Measurements from ENCODE around the gene DCLK2.

Gene DCLK2

GRCh38 chr4:150211799-150212445, 133.7 kb downstream of the DCLK2 start:
- Histone ChIP-seq H3K9ac (ENCODE audit: low read length) (no peak overlapping the region), H3K27me3 (ENCODE audit: control insufficient read depth in 1 of 2, insufficient read depth in 2 of 2, low read length in 2 of 2) (no peaks in the 10 kb centered on the region), H3K4me3 (ENCODE audit: low read depth in 1 of 2, low read length in 2 of 2) (no peak overlapping the region), H3K27ac (ENCODE audit: low read depth, low read length) (no peak overlapping the region), H3K4me1 (ENCODE audit: insufficient read depth, low read length) (peaks cover 7% of the 10 kb centered on the region), H3K36me3 (ENCODE audit: insufficient read depth, low read length) (no peaks in the 10 kb centered on the region), H3K9me3 (ENCODE audit: low read length) (no peaks in the 10 kb centered on the region)

GRCh38 chr4:150212485-150212884, 134.2 kb downstream of the DCLK2 start:
- Histone ChIP-seq H3K9ac (ENCODE audit: low read length) (no peak overlapping the region), H3K9me3 (ENCODE audit: low read length) (no peaks in the 10 kb centered on the region), H3K36me3 (ENCODE audit: insufficient read depth, low read length) (no peaks in the 10 kb centered on the region), H3K4me1 (ENCODE audit: insufficient read depth, low read length) (peaks cover 12% of the 10 kb centered on the region), H3K4me3 (ENCODE audit: low read depth in 1 of 2, low read length in 2 of 2) (no peak overlapping the region), H3K27ac (ENCODE audit: low read depth, low read length) (no peak overlapping the region), H3K27me3 (ENCODE audit: control insufficient read depth in 1 of 2, insufficient read depth in 2 of 2, low read length in 2 of 2) (no peaks in the 10 kb centered on the region)

GRCh38 chr4:150212927-150213326, 134.7 kb downstream of the DCLK2 start:
- no peak overlapping the region for H3K4me3 ChIP-seq (ENCODE audit: low read depth in 1 of 2, low read length in 2 of 2)
- no peaks in the 10 kb centered on the region for H3K27me3 ChIP-seq (ENCODE audit: control insufficient read depth in 1 of 2, insufficient read depth in 2 of 2, low read length in 2 of 2)
- H3K4me1 ChIP-seq (ENCODE audit: insufficient read depth, low read length), result peaks cover 14% of the 10 kb centered on the region
- H3K36me3 ChIP-seq (ENCODE audit: insufficient read depth, low read length), result no peaks in the 10 kb centered on the region
- H3K9me3 ChIP-seq (ENCODE audit: low read length), result no peaks in the 10 kb centered on the region
- no peak overlapping the region for H3K27ac ChIP-seq (ENCODE audit: low read depth, low read length)
- H3K9ac ChIP-seq (ENCODE audit: low read length), result no peak overlapping the region

GRCh38 chr4:150215601-150216000, 137.4 kb downstream of the DCLK2 start:
- Histone ChIP-seq H3K27ac (ENCODE audit: low read depth, low read length) (no peak overlapping the region), H3K4me1 (ENCODE audit: insufficient read depth, low read length) (peaks cover 14% of the 10 kb centered on the region), H3K27me3 (ENCODE audit: control insufficient read depth in 1 of 2, insufficient read depth in 2 of 2, low read length in 2 of 2) (no peaks in the 10 kb centered on the region), H3K9me3 (ENCODE audit: low read length) (no peaks in the 10 kb centered on the region), H3K9ac (ENCODE audit: low read length) (no peak overlapping the region), H3K4me3 (ENCODE audit: low read depth in 1 of 2, low read length in 2 of 2) (no peak overlapping the region), H3K36me3 (ENCODE audit: insufficient read depth, low read length) (no peaks in the 10 kb centered on the region)

GRCh38 chr4:150216726-150217125, 138.5 kb downstream of the DCLK2 start:
- Histone ChIP-seq H3K27ac (ENCODE audit: low read depth, low read length) (no peak overlapping the region), H3K36me3 (ENCODE audit: insufficient read depth, low read length) (no peaks in the 10 kb centered on the region), H3K4me3 (ENCODE audit: low read depth in 1 of 2, low read length in 2 of 2) (no peak overlapping the region), H3K4me1 (ENCODE audit: insufficient read depth, low read length) (peaks cover 14% of the 10 kb centered on the region), H3K9ac (ENCODE audit: low read length) (no peak overlapping the region), H3K9me3 (ENCODE audit: low read length) (no peaks in the 10 kb centered on the region), H3K27me3 (ENCODE audit: control insufficient read depth in 1 of 2, insufficient read depth in 2 of 2, low read length in 2 of 2) (no peaks in the 10 kb centered on the region)

- Histone ChIP-seq H3K36me3 (ENCODE audit: insufficient read depth, low read length) (no peaks in the 10 kb centered on the region), H3K27ac (ENCODE audit: low read depth, low read length) (no peak overlapping the region), H3K27me3 (ENCODE audit: control insufficient read depth in 1 of 2, insufficient read depth in 2 of 2, low read length in 2 of 2) (no peaks in the 10 kb centered on the region), H3K4me1 (ENCODE audit: insufficient read depth, low read length) (peaks cover 10% of the 10 kb centered on the region), H3K9ac (ENCODE audit: low read length) (no peak overlapping the region), H3K9me3 (ENCODE audit: low read length) (no peaks in the 10 kb centered on the region), H3K4me3 (ENCODE audit: low read depth in 1 of 2, low read length in 2 of 2) (no peak overlapping the region)
Measured at GRCh38 chr4:150217192-150217591, 138.9 kb downstream of the DCLK2 start.

- H3K9ac ChIP-seq (ENCODE audit: low read length), result no peak overlapping the region
- no peaks in the 10 kb centered on the region for H3K9me3 ChIP-seq (ENCODE audit: low read length)
- H3K27me3 ChIP-seq (ENCODE audit: control insufficient read depth in 1 of 2, insufficient read depth in 2 of 2, low read length in 2 of 2), result no peaks in the 10 kb centered on the region
- no peaks in the 10 kb centered on the region for H3K36me3 ChIP-seq (ENCODE audit: insufficient read depth, low read length)
- no peak overlapping the region for H3K4me3 ChIP-seq (ENCODE audit: low read depth in 1 of 2, low read length in 2 of 2)
- H3K4me1 ChIP-seq (ENCODE audit: insufficient read depth, low read length), result peaks cover 14% of the 10 kb centered on the region
- no peak overlapping the region for H3K27ac ChIP-seq (ENCODE audit: low read depth, low read length)
Measured at GRCh38 chr4:150217808-150218207, 139.6 kb downstream of the DCLK2 start.

GRCh38 chr4:150218447-150218846, 140.2 kb downstream of the DCLK2 start:
- Histone ChIP-seq H3K27ac (ENCODE audit: low read depth, low read length) (no peak overlapping the region), H3K4me3 (ENCODE audit: low read depth in 1 of 2, low read length in 2 of 2) (no peak overlapping the region)

GRCh38 chr4:150219841-150220240, 141.6 kb downstream of the DCLK2 start:
- Histone ChIP-seq H3K9me3 (ENCODE audit: low read length) (no peaks in the 10 kb centered on the region), H3K4me3 (ENCODE audit: low read depth in 1 of 2, low read length in 2 of 2) (no peak overlapping the region), H3K27ac (ENCODE audit: low read depth, low read length) (no peak overlapping the region), H3K27me3 (ENCODE audit: control insufficient read depth in 1 of 2, insufficient read depth in 2 of 2, low read length in 2 of 2) (no peaks in the 10 kb centered on the region), H3K36me3 (ENCODE audit: insufficient read depth, low read length) (no peaks in the 10 kb centered on the region), H3K4me1 (ENCODE audit: insufficient read depth, low read length) (peaks cover 18% of the 10 kb centered on the region), H3K9ac (ENCODE audit: low read length) (no peak overlapping the region)

More at GRCh38 chr4:150218447-150218846, 140.2 kb downstream of the DCLK2 start:
- Histone ChIP-seq H3K36me3 (ENCODE audit: insufficient read depth, low read length) (no peaks in the 10 kb centered on the region), H3K4me1 (ENCODE audit: insufficient read depth, low read length) (peaks cover 18% of the 10 kb centered on the region), H3K9ac (ENCODE audit: low read length) (no peak overlapping the region), H3K9me3 (ENCODE audit: low read length) (no peaks in the 10 kb centered on the region), H3K27me3 (ENCODE audit: control insufficient read depth in 1 of 2, insufficient read depth in 2 of 2, low read length in 2 of 2) (no peaks in the 10 kb centered on the region)

- Histone ChIP-seq H3K9me3 (ENCODE audit: low read length) (no peaks in the 10 kb centered on the region), H3K27ac (ENCODE audit: low read depth, low read length) (no peak overlapping the region), H3K9ac (ENCODE audit: low read length) (no peak overlapping the region), H3K4me1 (ENCODE audit: insufficient read depth, low read length) (peaks cover 9% of the 10 kb centered on the region), H3K4me3 (ENCODE audit: low read depth in 1 of 2, low read length in 2 of 2) (no peak overlapping the region), H3K36me3 (ENCODE audit: insufficient read depth, low read length) (peaks cover 6% of the 10 kb centered on the region), H3K27me3 (ENCODE audit: control insufficient read depth in 1 of 2, insufficient read depth in 2 of 2, low read length in 2 of 2) (no peaks in the 10 kb centered on the region)
Measured at GRCh38 chr4:150224896-150225591, 146.8 kb downstream of the DCLK2 start.

- Histone ChIP-seq H3K27me3 (ENCODE audit: control insufficient read depth in 1 of 2, insufficient read depth in 2 of 2, low read length in 2 of 2) (no peaks in the 10 kb centered on the region), H3K4me3 (ENCODE audit: low read depth in 1 of 2, low read length in 2 of 2) (no peak overlapping the region), H3K9me3 (ENCODE audit: low read length) (no peaks in the 10 kb centered on the region), H3K4me1 (ENCODE audit: insufficient read depth, low read length) (no peaks in the 10 kb centered on the region), H3K27ac (ENCODE audit: low read depth, low read length) (no peak overlapping the region), H3K9ac (ENCODE audit: low read length) (no peak overlapping the region), H3K36me3 (ENCODE audit: insufficient read depth, low read length) (peaks cover 25% of the 10 kb centered on the region)
Measured at GRCh38 chr4:150229520-150229919, 151.3 kb downstream of the DCLK2 start.

- no peaks in the 10 kb centered on the region for H3K27me3 ChIP-seq (ENCODE audit: control insufficient read depth in 1 of 2, insufficient read depth in 2 of 2, low read length in 2 of 2)
- H3K9ac ChIP-seq (ENCODE audit: low read length), result no peak overlapping the region
- H3K36me3 ChIP-seq (ENCODE audit: insufficient read depth, low read length), result peaks cover 25% of the 10 kb centered on the region
- H3K9me3 ChIP-seq (ENCODE audit: low read length), result no peaks in the 10 kb centered on the region
- no peak overlapping the region for H3K27ac ChIP-seq (ENCODE audit: low read depth, low read length)
- H3K4me1 ChIP-seq (ENCODE audit: insufficient read depth, low read length), result peaks cover under 1% of the 10 kb centered on the region
- no peak overlapping the region for H3K4me3 ChIP-seq (ENCODE audit: low read depth in 1 of 2, low read length in 2 of 2)
Measured at GRCh38 chr4:150230561-150230960, 152.3 kb downstream of the DCLK2 start.
